Dendritic cell treated with granulocyte-macrophage colony-stimulating factor and Interleukin-4, amounts not matched to agents 40 ng/mL and 50 ng/mL, for 4 days (primary cell): ENCODE data around the gene SLFNL1.
A peak's percentile ranks its signal among the peaks of the same experiment; 100 is the strongest.

Experiments
- H3K27ac Mint-ChIP-seq: one replicate; pipeline ENCODE4 v1.8.0; 2022; ENCODE audit warnings: mild to moderate bottlenecking, mixed read lengths
- H3K27me3 Mint-ChIP-seq: one replicate; pipeline ENCODE4 v1.8.0; 2022; ENCODE audit warnings: mild to moderate bottlenecking, mixed read lengths
- H3K36me3 Mint-ChIP-seq: one replicate; pipeline ENCODE4 v1.8.0; 2022; ENCODE audit warnings: low read depth, mixed read lengths
- H3K4me1 Mint-ChIP-seq: one replicate; pipeline ENCODE4 v1.8.0; 2022; ENCODE audit warnings: low read depth, mixed read lengths
- H3K4me3 Mint-ChIP-seq: one replicate; pipeline ENCODE4 v1.8.0; 2022; ENCODE audit warnings: mild to moderate bottlenecking, moderate library complexity, mixed read lengths
- H3K9me3 Mint-ChIP-seq: one replicate; pipeline ENCODE4 v1.8.0; 2022; ENCODE audit warnings: mixed read lengths
- intact Hi-C: fragments of 100-400 bp; cut with micrococcal nuclease; formaldehyde crosslinking; loops from one replicate; pipeline ENCODE4 v1.15.0; 2022

The SLFNL1 gene

DNA sequence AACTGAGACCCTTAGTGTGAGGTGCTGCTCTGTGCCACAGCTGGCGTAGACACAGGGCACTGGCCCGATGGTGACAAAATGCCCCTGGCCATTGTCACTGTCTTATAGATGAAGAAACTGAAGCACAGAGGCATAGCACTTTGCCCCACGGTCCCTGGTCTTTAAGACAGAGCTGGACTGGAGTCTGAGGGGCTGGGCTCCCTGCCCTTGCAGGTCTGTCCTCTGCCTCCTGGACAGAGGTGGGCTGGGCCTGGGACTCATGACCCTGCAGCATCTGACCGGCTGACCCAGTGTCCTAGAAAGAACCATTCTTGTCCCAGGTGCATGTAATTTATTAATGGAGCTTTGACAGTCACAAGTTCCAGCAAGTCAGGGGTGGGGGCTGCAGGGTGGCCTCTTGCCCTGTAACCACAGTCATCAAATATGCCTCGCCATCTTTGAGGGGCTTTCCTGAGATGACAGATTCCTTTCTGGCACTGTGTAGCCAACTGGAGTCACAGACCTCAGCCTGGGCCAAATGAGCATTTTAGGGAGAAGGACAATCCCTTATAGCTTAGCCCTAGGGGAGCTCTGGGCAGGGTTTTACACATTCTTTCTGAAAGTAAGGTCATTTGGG lies 6.1 kb downstream of the SLFNL1 start:
- H3K9me3 Mint-ChIP-seq: no peaks in the 10 kb centered on the region
- H3K27ac Mint-ChIP-seq: peak overlapping the region; percentile 78
- no peak overlapping the region for H3K4me3 Mint-ChIP-seq
- intact Hi-C loops: no loop called here
- H3K36me3 Mint-ChIP-seq: peaks cover 82% of the 10 kb centered on the region
- H3K27me3 Mint-ChIP-seq: no peaks in the 10 kb centered on the region
- peaks cover 21% of the 10 kb centered on the region for H3K4me1 Mint-ChIP-seq

DNA sequence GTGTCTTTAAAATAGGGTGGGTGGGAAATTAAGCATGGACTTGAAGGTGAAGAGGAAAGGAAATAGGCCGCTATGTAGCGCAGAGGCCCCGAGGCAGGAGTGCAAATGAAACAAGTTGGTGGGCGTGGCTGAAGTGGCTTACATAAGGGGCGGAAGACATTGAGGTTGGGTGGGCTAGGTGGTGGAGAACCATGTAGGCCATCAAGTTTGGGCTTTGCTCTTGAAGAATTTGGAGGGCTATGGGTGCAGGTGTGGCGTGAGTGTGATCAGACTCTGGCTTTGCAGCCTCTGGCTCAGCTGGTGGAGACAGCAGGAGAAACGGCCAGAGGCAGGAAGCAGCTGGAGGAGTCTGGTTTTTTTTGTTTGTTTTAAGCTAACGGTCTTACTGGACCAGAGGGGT lies 6.7 kb downstream of the SLFNL1 start:
- peaks cover 82% of the 10 kb centered on the region for H3K36me3 Mint-ChIP-seq
- no peaks in the 10 kb centered on the region for H3K27me3 Mint-ChIP-seq
- peak overlapping the region; percentile 78 for H3K27ac Mint-ChIP-seq
- peaks cover 21% of the 10 kb centered on the region for H3K4me1 Mint-ChIP-seq
- no peak overlapping the region for H3K4me3 Mint-ChIP-seq
- intact Hi-C loops: no loop called here
- H3K9me3 Mint-ChIP-seq: no peaks in the 10 kb centered on the region

DNA sequence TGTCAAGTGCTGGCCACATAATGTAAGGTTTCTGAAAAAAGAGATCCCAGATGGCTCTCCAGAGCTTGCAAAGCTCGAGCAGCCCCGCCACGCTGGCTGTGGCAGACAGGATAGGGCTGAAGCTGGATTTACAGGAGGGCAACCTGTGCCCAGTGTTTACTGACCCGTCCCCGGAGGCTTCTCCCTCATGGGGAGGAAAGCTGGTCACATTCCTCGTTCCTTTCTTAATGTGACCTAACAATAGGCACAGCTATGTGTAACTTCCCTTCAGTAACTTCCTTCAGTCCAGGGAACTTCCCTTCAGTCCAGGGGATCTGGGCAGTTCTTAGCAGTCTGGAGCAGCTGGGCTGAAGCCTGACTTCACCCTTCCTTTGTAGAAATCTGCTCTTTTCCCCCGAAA lies 7.7 kb downstream of the SLFNL1 start:
- no peaks in the 10 kb centered on the region for H3K9me3 Mint-ChIP-seq
- intact Hi-C loops: no loop called here
- peak overlapping the region; percentile 17 for H3K4me3 Mint-ChIP-seq
- peak overlapping the region; percentile 78 for H3K27ac Mint-ChIP-seq
- H3K4me1 Mint-ChIP-seq: peaks cover 21% of the 10 kb centered on the region
- no peaks in the 10 kb centered on the region for H3K27me3 Mint-ChIP-seq
- peaks cover 82% of the 10 kb centered on the region for H3K36me3 Mint-ChIP-seq

DNA sequence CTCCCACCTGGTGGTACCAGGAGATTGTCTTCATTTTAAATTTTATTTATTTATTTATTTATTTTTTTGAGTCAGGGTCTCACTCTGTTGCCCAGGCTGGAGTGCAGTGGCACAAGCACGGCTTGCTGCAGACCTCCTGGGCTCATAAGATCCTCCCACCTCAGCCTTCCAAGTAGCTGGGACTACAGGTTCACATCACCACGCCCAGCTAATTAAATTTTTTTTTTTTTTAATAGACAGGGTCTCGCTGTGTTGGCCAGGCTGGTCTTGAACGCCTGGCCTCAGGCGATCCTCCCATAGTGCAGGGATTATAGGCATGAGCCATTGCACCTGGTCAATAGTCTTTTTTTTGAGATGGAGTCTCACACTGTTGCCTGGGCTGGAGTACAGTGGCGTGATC lies 8.5 kb downstream of the SLFNL1 start:
- intact Hi-C loops: no loop called here
- Mint-ChIP-seq H3K4me3 (no peak overlapping the region), H3K27ac (peak overlapping the region; percentile 78), H3K9me3 (no peaks in the 10 kb centered on the region), H3K36me3 (peaks cover 82% of the 10 kb centered on the region), H3K4me1 (peaks cover 21% of the 10 kb centered on the region), H3K27me3 (no peaks in the 10 kb centered on the region)

DNA sequence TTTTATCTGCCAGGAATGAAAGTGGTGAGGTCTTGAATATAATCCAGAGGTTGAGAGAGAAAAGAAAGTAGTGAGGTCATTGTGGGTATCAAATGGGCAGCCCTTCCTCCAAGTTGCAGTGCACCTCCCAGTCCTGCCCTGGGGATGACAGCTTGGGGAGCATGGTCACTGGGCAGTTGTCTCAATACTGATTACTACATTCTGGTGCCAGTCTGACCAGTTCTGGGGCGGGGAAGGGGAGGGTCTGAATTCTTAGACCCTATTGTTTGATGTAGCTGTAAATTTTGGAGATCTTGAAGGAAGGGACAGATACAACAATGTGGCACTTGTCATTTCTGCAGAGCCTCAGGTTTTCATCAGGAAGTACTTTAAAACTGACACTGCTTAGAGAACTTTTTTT lies 11.2 kb downstream of the SLFNL1 start:
- H3K4me3 Mint-ChIP-seq: no peak overlapping the region
- H3K27ac Mint-ChIP-seq: no peak overlapping the region
- H3K36me3 Mint-ChIP-seq: peaks cover 84% of the 10 kb centered on the region
- H3K4me1 Mint-ChIP-seq: peaks cover 21% of the 10 kb centered on the region
- H3K27me3 Mint-ChIP-seq: no peaks in the 10 kb centered on the region
- intact Hi-C loops: no loop called here
- no peaks in the 10 kb centered on the region for H3K9me3 Mint-ChIP-seq

DNA sequence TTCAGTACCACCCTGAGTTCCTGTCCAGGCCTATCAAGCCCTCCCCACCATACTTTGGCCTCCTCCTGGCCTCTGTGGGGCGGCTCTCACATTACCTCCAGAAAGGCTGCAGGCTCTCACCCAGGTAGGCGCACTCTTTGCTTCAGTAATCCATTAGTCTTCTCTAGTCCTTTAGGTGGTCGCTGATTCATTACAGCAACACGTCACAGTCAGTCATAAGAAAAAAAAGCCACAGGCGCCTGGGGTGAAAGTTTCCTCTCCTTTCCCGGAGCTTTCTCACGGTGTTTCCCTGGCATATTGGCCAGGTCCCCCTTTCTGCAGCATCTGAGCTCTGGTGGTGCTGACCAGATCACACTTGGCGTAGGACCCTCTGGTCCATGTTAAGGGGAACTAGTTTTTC lies 12.1 kb downstream of the SLFNL1 start:
- intact Hi-C loops: no loop called here
- Mint-ChIP-seq H3K4me3 (no peak overlapping the region), H3K9me3 (no peaks in the 10 kb centered on the region), H3K27ac (no peak overlapping the region), H3K27me3 (no peaks in the 10 kb centered on the region), H3K36me3 (peaks cover 84% of the 10 kb centered on the region), H3K4me1 (peaks cover 14% of the 10 kb centered on the region)

DNA sequence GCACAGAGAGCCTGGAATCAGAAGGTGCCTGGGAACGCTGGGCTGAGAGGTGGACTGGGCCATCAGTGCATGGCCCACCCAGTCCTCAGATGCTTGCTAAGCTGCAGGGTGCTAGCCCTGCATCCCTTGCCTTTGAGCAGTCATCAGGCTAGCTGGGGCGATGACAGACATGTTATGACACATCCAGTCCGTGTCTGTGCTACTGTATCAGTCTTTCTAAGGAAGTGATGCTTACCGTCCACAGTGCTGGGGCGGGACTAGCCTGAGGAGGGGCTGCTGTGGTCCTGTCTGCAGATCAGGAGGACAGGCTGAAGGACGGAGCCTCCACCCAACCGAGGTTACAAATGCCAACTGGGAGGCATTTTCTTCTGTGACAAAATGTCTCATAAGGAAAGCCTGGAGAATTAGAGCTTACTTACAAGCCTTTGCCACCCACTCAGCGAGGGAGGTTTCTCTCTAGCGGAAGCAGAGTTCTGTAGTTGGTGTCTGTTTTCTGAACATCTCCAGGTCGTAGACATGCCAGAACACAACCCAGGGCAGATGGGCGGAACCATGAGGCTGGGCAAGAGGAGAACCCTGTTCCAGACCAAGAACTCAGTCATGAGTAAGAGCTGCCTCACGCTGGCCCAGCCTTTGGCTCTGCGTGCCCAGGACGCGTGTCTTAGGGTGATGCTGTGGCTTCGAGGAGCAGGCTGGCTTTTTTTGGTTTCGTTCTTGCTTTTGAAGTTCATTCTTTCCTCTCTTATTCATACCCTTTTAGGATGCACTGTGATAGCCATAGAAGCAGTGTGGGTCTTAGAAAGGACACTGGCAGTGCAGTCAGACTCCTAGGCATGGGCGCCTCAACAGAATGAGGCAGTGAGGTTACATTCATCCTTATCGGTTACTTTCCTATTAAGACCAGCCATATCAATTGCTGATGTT lies 14.3 kb downstream of the SLFNL1 start:
- Mint-ChIP-seq H3K27me3 (no peaks in the 10 kb centered on the region), H3K4me1 (peaks cover 17% of the 10 kb centered on the region), H3K9me3 (no peaks in the 10 kb centered on the region), H3K4me3 (no peak overlapping the region), H3K27ac (no peak overlapping the region), H3K36me3 (peaks cover 95% of the 10 kb centered on the region)
- intact Hi-C loops: no loop called here

DNA sequence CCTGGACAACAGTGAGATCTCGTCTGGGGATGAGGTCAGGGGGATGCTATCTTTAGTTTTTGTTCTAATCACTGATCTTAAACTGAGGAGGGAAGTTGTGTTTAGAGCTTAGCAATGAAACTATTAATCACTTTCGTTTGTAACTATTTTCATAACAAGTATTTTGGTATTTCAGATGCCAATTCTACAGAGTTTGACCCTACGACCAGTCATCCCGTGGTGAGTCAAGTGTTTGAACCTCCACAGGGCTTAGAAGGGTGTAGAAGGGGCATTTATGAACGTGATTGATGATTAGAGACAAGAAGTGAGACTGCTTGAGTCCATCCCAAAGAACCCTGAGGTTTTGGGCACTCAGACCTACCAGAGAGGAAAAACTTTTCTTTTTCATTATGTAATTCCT lies 15.6 kb downstream of the SLFNL1 start:
- intact Hi-C loops: no loop called here
- Mint-ChIP-seq H3K36me3 (peaks cover 95% of the 10 kb centered on the region), H3K27me3 (no peaks in the 10 kb centered on the region), H3K9me3 (no peaks in the 10 kb centered on the region), H3K27ac (no peak overlapping the region), H3K4me1 (peaks cover 21% of the 10 kb centered on the region), H3K4me3 (no peak overlapping the region)

DNA sequence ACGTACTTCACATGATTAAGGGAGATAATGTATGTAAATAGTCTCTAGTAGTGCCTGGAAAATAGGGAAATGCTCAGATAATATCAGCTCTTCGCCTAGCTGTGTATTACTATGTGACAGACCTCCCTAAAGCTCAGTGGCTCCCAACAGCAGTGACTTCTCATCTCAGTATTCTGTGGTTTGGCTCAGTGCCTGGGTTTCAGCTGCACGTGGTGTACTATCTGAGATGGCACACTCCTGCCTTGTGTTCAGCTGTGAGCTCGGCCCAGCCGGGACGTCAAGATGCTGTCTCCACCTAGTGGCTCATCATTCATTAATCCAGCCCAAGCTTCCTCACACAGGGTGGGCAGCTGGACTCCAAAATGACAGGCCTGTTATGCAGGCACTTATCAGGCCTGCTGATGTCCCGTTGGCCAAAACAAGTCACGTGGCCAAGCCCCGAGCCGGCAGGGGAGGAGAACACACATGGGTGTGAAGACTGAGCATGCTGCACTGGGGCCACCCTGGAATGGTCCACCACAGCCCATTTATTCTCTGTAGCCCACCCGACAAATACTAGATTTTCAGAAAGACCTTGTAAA lies 17.8 kb downstream of the SLFNL1 start:
- Mint-ChIP-seq H3K9me3 (no peaks in the 10 kb centered on the region), H3K36me3 (peaks cover 95% of the 10 kb centered on the region), H3K4me1 (peaks cover 21% of the 10 kb centered on the region), H3K27ac (peak overlapping the region; percentile 58), H3K27me3 (no peaks in the 10 kb centered on the region), H3K4me3 (no peak overlapping the region)
- intact Hi-C loops: no loop called here

DNA sequence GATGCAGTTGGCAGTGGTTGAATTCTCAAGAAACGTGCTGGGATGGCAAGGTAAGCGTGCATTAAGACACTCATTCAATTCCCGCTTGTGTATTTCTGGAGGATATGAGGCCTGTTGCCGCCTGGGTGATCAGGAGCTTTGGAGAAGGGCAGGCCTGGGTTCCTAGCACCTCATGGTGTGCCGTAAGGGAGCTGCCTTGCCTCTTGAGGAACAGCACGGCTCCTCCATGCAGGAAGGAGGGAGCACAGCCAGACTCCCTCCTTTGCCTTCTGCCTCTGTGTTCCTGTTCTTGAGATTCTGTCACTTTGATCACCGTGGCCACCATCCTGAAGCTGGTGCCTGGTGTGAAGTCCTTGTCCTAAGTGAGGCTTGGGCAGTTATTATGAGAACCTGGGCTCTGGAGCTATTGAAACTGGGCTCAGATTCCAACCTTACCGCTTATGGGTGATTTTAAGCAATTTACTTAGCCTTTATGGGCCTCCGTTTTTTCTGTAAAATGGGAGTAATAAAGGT lies 18.3 kb downstream of the SLFNL1 start:
- no peak overlapping the region for H3K4me3 Mint-ChIP-seq
- no peaks in the 10 kb centered on the region for H3K27me3 Mint-ChIP-seq
- peaks cover 21% of the 10 kb centered on the region for H3K4me1 Mint-ChIP-seq
- no peaks in the 10 kb centered on the region for H3K9me3 Mint-ChIP-seq
- intact Hi-C loops: no loop called here
- H3K27ac Mint-ChIP-seq: peak overlapping the region; percentile 58
- peaks cover 95% of the 10 kb centered on the region for H3K36me3 Mint-ChIP-seq

DNA sequence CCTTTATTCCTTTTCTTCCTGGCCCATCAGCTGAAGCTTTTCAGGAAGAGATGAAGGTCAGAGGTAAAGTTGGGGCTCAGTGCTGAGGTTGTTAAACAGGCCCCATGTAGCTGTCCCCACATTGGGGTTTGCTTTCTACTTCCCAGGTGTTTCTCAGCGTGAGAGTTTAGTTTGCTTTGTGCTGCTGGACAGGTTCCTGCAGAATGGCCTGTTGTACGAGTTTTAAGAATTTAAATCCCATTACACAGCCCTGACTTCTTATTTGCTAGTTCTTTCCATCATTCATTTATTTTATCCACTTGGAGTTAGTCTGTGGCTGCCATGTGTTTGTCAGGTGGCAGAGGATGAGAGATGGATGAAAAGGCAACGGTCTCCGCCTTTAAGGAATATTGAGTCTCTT lies 22.9 kb downstream of the SLFNL1 start:
- H3K36me3 Mint-ChIP-seq: peaks cover 89% of the 10 kb centered on the region
- no peaks in the 10 kb centered on the region for H3K27me3 Mint-ChIP-seq
- no peaks in the 10 kb centered on the region for H3K9me3 Mint-ChIP-seq
- peaks cover 16% of the 10 kb centered on the region for H3K4me1 Mint-ChIP-seq
- no peak overlapping the region for H3K27ac Mint-ChIP-seq
- intact Hi-C loops: no loop called here
- no peak overlapping the region for H3K4me3 Mint-ChIP-seq

DNA sequence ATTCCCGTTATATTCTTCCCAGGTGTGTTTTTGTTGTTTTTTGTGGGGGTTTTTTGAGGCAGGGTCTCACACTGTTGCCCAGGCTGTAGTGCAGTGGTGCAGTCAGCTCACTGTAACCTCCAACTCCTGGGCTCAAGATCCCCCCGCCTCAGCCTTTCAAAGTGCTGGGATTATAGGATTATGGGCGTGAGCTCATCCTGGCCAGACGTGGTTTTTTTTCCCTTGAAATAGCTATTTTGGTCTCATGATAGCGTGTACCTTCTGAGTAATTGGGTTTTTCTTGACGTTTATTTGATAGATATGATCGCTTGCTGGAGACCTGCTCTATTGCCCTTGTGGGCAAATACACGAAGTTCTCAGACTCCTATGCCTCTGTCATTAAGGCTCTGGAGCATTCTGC lies 24.4 kb downstream of the SLFNL1 start:
- intact Hi-C loops: no loop called here

DNA sequence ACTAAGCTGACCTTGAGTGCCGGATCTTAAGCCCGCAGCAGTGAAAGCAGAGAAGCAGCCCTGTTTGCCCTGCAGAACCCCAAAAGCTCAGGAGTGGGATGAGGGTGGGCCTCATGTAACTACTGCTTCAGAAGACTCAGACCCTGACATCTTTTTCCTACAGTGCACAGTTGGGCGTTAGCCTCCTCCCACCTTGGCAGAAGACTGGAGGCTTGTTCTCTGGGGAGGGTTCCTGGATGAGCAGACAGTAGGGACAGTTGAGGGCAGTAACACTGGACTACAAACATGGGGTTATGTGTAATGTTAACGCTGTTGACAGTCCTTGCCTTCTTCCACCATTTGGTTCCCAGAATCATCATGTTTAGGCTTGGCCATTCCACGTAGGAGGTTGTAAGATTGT lies 32.5 kb downstream of the SLFNL1 start:
- Mint-ChIP-seq H3K4me3 (no peak overlapping the region), H3K9me3 (no peaks in the 10 kb centered on the region), H3K36me3 (peaks cover 99% of the 10 kb centered on the region), H3K27me3 (no peaks in the 10 kb centered on the region), H3K4me1 (no peaks in the 10 kb centered on the region), H3K27ac (no peak overlapping the region)
- intact Hi-C loops: no loop called here

More for the DNA sequence above, 24.4 kb downstream of the SLFNL1 start:
- Mint-ChIP-seq H3K36me3 (peaks cover 93% of the 10 kb centered on the region), H3K4me3 (no peak overlapping the region), H3K27ac (no peak overlapping the region), H3K4me1 (peaks cover 3% of the 10 kb centered on the region), H3K9me3 (no peaks in the 10 kb centered on the region), H3K27me3 (no peaks in the 10 kb centered on the region)

DNA sequence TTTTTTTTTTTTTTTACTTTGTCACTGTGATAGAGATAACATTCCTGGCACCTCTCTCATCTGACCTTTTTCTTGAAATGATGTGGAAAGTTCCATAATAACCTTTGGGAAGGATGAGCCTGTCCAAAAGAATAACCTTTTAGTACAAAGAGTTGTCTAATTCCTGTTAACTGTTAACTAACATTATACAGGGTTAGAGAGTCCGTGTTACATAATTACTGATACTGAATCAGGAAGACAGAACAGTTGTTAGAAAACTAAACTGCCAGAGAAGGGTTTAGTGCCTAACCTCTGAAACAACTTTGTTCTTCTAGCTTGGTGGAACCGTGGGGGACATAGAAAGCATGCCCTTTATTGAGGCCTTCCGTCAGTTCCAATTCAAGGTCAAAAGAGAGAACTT lies 33.2 kb downstream of the SLFNL1 start:
- H3K36me3 Mint-ChIP-seq: peaks cover 99% of the 10 kb centered on the region
- no peaks in the 10 kb centered on the region for H3K9me3 Mint-ChIP-seq
- H3K27ac Mint-ChIP-seq: no peak overlapping the region
- intact Hi-C loops: no loop called here
- no peak overlapping the region for H3K4me3 Mint-ChIP-seq
- H3K27me3 Mint-ChIP-seq: no peaks in the 10 kb centered on the region
- no peaks in the 10 kb centered on the region for H3K4me1 Mint-ChIP-seq
